Liver (tissue), 2 donors: ENCODE data around the gene GRIK2.

Experiments used
- GABPA ChIP-seq, 2 donors: IDR thresholded peaks in 1 of 2; conservative IDR thresholded peaks in 1 of 2; 2 replicates each; pipeline ENCODE4 v1.6.1; 2016; ENCODE audit warnings: antibody characterized with exemption in 2 of 2, mild to moderate bottlenecking in 1 of 2, moderate library complexity in 1 of 2
- YY1 ChIP-seq: IDR thresholded peaks from 2 replicates; pipeline ENCODE4 v1.6.1; 2016; ENCODE audit warnings: antibody characterized with exemption, mild to moderate bottlenecking
- donor health status: healthy.

DNA sequence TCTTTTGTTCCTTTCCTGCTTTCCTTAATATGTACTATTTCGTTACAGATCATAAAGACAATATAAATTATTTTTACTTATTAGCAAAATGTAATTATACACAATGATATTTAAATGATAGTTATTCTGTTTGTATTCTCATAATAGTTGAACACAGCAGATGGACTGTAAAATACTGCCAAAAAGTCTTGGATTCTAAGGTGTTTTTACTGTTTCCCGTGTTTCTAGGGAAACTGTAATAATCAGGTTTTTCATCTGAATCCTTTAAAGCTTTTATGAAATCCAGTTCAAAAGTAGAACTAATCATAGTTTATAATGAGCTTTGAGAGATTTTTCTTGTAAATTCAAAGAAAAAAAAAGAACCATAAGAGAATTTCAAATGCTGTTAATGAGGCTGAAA, 148.4 kb downstream of the GRIK2 start:
- TF ChIP-seq YY1 (no peak), GABPA (IDR thresholded peaks at IDR 0.05 in 1 of 2, conservative IDR thresholded peaks at IDR 0.05 in 1 of 2) (no peak)
